Endothelial cell (in vitro differentiated cells): ENCODE data around the gene FLNA. TPM values are rescaled to one million over a fixed set of nuclear protein-coding genes. Genes with fewer than 3 reads are reported as not detected.
"Not testable (repeated sequence)": the region's sequence is repeated elsewhere in the genome, so short reads cannot be mapped to it uniquely, and the experiment has no call there.

ENCODE experiments used
- DNase-seq: peaks from one replicate; pipeline ENCODE4 v3.0.0; 2021; ENCODE audit warnings: low spot score
- H3K27ac Mint-ChIP-seq: one replicate; pipeline ENCODE4 v1.8.0; 2021; ENCODE audit warnings: mixed read lengths, inconsistent platforms; ENCODE audit not compliant: unreplicated experiment
- H3K27me3 Mint-ChIP-seq: one replicate; pipeline ENCODE4 v1.8.0; 2021; ENCODE audit warnings: mild to moderate bottlenecking, moderate library complexity, mixed read lengths, inconsistent platforms; ENCODE audit not compliant: unreplicated experiment
- H3K36me3 Mint-ChIP-seq: one replicate; pipeline ENCODE4 v1.8.0; 2021; ENCODE audit warnings: mild to moderate bottlenecking, low read depth, mixed read lengths, inconsistent platforms; ENCODE audit not compliant: unreplicated experiment
- H3K4me1 Mint-ChIP-seq: one replicate; pipeline ENCODE4 v1.8.0; 2021; ENCODE audit warnings: mild to moderate bottlenecking, mixed read lengths, inconsistent platforms; ENCODE audit not compliant: unreplicated experiment
- H3K4me3 Mint-ChIP-seq: one replicate; pipeline ENCODE4 v1.8.0; 2021; ENCODE audit warnings: mild to moderate bottlenecking, mixed read lengths, inconsistent platforms; ENCODE audit not compliant: unreplicated experiment
- H3K9me3 Mint-ChIP-seq: one replicate; pipeline ENCODE4 v1.8.0; 2021; ENCODE audit warnings: mixed read lengths, inconsistent platforms; ENCODE audit not compliant: unreplicated experiment
- total RNA-seq: library from RNA; stranded (reverse); fragmentation: NEBNext Ultra II Directional; extraction: Animal tissue kit (Norgen Biotek cat#: 25700); gene quantifications from one replicate; pipeline ENCODE4 v1.2.1, GENCODE V29; 2021; ENCODE audit not compliant: unreplicated experiment
- TF ChIP-seq, protein P1 (sequence below): fragments of 200-600 bp; sonication (generic); IDR thresholded peaks from one replicate; pipeline ENCODE4 v1.5.0; 2021; ENCODE audit warnings: antibody characterized with exemption; ENCODE audit not compliant: unreplicated experiment

Gene FLNA
- total RNA-seq, 1 donor from 2014 or later: 1,022 TPM

DNA sequence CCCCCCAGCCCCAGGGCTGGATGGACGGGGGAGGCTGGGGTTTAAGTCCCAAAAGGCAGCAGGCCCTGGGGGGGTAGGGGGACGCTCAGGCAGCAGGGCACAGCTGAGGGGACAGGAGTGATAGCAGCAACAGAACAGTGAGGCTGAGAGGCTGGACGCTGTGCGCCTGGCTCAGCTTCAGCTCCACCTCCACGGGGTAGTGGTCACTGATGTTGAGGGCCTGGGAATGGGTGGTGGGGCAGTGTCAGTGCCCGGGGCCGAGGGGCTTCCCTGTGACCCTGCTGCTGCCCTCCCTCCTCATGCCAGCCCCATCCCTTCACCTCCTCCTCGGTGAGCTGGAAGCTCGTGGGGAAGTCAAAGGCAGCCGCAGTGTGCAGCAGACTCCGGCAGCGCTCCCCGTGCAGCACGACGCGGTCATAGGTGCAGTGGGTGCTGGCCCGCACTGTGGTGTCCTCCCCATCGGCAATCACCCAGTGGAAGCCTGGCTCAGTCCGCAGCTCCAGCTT lies 28.2 kb upstream of the FLNA start:
- H3K4me3 Mint-ChIP-seq: no peak overlapping the region

DNA sequence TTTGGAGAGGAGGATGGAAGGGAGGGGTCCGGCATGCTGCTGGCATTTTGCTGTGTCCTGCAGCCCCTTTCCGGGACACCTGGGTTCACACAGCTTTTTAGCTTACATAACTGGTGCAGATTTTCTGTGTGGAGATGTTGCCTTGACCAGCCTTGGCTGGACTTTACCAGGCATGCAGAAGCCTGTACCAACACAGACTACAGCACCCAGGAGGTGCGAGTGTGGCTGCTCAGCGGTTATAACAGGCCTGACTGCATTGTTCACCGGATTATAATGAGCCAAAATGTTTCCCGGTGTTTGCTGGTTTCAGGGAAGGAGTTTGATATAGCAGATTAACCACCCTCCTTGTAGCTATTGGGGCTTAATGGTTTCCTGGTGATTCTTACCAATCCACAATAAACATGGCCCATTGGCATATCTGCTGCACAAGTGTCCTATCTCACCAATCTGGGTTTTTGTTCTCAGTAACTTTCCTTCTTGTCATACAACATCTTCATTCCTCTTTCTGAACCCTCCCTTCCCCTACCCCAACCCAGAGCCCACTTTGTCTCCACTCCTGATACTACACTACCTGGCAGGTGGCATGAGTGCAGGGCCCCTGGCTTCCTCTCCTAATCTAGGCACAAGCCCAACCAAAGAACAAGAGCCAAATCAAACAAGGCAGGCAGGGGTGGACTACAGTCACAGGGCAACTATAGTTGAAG lies 27.6 kb upstream of the FLNA start:
- Mint-ChIP-seq H3K36me3 (peaks cover 22% of the 10 kb centered on the region), H3K4me3 (no peak overlapping the region), H3K27me3 (peaks cover 21% of the 10 kb centered on the region), H3K9me3 (no peaks in the 10 kb centered on the region), H3K27ac (no peak overlapping the region), H3K4me1 (peaks cover 12% of the 10 kb centered on the region)
- TF ChIP-seq, protein P1, sequence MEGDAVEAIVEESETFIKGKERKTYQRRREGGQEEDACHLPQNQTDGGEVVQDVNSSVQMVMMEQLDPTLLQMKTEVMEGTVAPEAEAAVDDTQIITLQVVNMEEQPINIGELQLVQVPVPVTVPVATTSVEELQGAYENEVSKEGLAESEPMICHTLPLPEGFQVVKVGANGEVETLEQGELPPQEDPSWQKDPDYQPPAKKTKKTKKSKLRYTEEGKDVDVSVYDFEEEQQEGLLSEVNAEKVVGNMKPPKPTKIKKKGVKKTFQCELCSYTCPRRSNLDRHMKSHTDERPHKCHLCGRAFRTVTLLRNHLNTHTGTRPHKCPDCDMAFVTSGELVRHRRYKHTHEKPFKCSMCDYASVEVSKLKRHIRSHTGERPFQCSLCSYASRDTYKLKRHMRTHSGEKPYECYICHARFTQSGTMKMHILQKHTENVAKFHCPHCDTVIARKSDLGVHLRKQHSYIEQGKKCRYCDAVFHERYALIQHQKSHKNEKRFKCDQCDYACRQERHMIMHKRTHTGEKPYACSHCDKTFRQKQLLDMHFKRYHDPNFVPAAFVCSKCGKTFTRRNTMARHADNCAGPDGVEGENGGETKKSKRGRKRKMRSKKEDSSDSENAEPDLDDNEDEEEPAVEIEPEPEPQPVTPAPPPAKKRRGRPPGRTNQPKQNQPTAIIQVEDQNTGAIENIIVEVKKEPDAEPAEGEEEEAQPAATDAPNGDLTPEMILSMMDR: no peak
- no peak for DNase-seq

More for the DNA sequence above, 28.2 kb upstream of the FLNA start:
- peaks cover 21% of the 10 kb centered on the region for H3K27me3 Mint-ChIP-seq
- peaks cover 12% of the 10 kb centered on the region for H3K4me1 Mint-ChIP-seq
- TF ChIP-seq, protein P1: no peak
- peaks cover 22% of the 10 kb centered on the region for H3K36me3 Mint-ChIP-seq
- no peaks in the 10 kb centered on the region for H3K9me3 Mint-ChIP-seq
- H3K27ac Mint-ChIP-seq: no peak overlapping the region
- no peak for DNase-seq

DNA sequence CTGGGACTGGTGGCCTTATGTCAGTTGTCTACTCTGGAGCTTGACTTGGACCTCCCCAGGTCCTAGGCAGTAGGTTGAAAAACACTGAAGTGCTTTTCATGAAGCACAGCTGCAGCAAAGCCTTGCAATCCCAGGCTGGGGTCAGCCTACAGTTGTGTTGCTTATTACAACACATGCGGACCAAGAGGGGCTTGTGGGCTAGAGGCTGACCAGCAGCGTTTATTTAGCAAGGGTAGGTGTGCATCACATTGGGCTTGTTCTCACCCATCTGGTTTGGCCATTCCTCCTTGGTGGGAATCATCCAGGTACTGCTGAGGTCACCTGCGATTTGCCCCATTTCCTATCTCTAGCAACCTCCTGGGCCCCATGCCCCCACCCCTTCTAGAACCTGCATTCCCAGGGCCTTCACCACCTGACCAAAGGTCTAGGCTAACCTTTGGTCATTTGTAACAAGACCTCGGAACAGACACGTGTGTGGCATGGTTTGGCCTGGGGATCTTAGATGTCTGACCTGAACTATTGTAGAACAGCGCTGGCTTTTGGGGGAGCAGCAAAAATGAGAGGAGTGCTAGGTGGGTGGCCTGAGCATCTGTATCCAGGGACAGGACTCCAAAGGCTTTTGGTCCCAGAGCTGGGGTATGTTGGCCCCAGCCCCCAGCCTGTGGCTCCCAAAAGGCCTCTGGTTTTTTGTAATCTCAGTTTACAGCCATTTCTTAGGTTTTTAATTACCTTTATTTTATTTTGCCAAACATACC lies 26.8 kb upstream of the FLNA start:
- Mint-ChIP-seq H3K27me3 (peaks cover 21% of the 10 kb centered on the region), H3K36me3 (peaks cover 22% of the 10 kb centered on the region), H3K4me3 (no peak overlapping the region), H3K27ac (peak overlapping the region; percentile 42), H3K4me1 (peaks cover 12% of the 10 kb centered on the region), H3K9me3 (no peaks in the 10 kb centered on the region)
- DNase-seq: no peak
- TF ChIP-seq, protein P1: no peak

DNA sequence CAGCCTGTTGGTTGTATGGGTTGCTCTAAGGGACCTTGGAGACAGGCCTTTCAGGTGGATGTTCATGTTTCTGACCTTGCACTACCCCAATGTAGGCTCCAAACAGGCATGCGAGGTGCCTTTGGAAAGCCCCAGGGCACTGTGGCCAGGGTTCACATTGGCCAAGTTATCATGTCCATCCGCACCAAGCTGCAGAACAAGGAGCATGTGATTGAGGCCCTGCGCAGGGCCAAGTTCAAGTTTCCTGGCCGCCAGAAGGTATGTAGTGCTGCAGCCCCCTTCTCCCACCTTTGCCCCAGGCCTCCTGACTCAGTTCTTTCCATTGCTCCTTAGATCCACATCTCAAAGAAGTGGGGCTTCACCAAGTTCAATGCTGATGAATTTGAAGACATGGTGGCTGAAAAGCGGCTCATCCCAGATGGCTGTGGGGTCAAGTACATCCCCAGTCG lies 26.0 kb upstream of the FLNA start:
- peaks cover 21% of the 10 kb centered on the region for H3K27me3 Mint-ChIP-seq
- H3K4me3 Mint-ChIP-seq: peak overlapping the region; percentile 99
- H3K4me1 Mint-ChIP-seq: peaks cover 12% of the 10 kb centered on the region
- H3K9me3 Mint-ChIP-seq, DNase-seq, H3K27ac Mint-ChIP-seq: not testable (repeated sequence)
- H3K36me3 Mint-ChIP-seq: peaks cover 22% of the 10 kb centered on the region

DNA sequence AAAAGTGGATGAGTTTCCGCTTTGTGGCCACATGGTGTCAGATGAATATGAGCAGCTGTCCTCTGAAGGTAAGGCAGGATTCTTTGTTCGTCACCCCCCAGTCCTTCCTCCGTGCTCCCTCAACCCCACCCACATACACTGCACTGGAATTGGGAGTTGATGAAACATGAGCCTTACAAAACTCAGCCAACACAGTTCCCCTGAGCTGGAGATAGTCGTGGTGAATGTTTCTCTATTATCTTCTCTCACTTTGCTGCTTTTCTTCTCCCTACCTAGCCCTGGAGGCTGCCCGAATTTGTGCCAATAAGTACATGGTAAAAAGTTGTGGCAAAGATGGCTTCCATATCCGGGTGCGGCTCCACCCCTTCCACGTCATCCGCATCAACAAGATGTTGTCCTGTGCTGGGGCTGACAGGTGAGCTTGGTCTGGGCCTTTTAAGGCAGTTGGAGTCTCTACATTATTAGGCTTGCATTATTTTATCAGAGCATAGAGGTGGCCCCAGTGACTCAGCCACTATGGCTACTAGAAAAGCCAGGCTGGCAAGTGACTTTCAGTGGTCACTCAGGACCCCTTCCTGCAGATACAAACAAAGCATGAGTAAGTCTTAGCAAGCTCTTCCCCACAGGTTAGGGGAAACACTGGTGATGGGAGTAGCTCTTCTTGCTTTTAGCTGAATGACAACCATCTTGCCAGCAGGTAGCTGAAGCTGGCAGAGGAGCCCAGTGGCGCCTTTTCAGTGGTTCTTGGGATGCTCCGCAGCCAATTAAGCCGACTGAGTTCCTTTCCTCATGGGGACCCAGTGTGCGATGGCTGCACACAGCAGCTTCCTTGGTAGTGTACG lies 25.3 kb upstream of the FLNA start:
- H3K4me3 Mint-ChIP-seq: peak overlapping the region; percentile 99
- peaks cover 22% of the 10 kb centered on the region for H3K36me3 Mint-ChIP-seq
- DNase-seq: no peak
- peak overlapping the region; percentile 99 for H3K27ac Mint-ChIP-seq
- TF ChIP-seq, protein P1: no peak
- H3K9me3 Mint-ChIP-seq: no peaks in the 10 kb centered on the region
- peaks cover 12% of the 10 kb centered on the region for H3K4me1 Mint-ChIP-seq
- peaks cover 21% of the 10 kb centered on the region for H3K27me3 Mint-ChIP-seq
